Ascending aorta (tissue), 2 donors: ENCODE data around the gene GULP1. TPM values are rescaled to one million over a fixed set of nuclear protein-coding genes. Genes with fewer than 3 reads are reported as not detected.

ENCODE experiments used
- DNase-seq, 2 donors: peaks; one replicate each; pipeline ENCODE4 v3.0.0-alpha.2; 2019; ENCODE audit warnings: low spot score in 2 of 2
- H3K27ac ChIP-seq, 2 donors: fragments of 200-600 bp; sonication (generic); one replicate each; pipeline ENCODE4 v1.5.1; 2016 to 2017; ENCODE audit warnings: mild to moderate bottlenecking in 1 of 2
- H3K27me3 ChIP-seq: fragments of 200-600 bp; sonication (generic); one replicate; pipeline ENCODE4 v1.5.1; 2017
- H3K36me3 ChIP-seq, 2 donors: fragments of 200-600 bp; sonication (generic); one replicate each; pipeline ENCODE4 v1.5.1; 2016
- H3K4me1 ChIP-seq, 2 donors: fragments of 200-600 bp; sonication (generic); one replicate each; pipeline ENCODE4 v1.5.1; 2016 to 2017; ENCODE audit warnings: mild to moderate bottlenecking in 1 of 2
- H3K4me3 ChIP-seq, 2 donors: fragments of 200-600 bp; sonication (generic); one replicate each; pipeline ENCODE4 v1.5.1; 2016 to 2017; ENCODE audit warnings: mild to moderate bottlenecking in 1 of 2
- H3K9me3 ChIP-seq, 2 donors: fragments of 200-600 bp; sonication (generic); one replicate each; pipeline ENCODE4 v1.5.1; 2016
- intact Hi-C: fragments of 100-400 bp; cut with DNase I; formaldehyde crosslinking; loops from one replicate; pipeline ENCODE4 v1.15.1; 2023
- total RNA-seq: library from RNA; depleted of rRNA; stranded (reverse); fragments of >200 nt; gene quantifications from one replicate; pipeline ENCODE4 v1.1.0, GENCODE V29; 2016
- TF ChIP-seq, protein P1 (sequence below), 3 experiments: fragments of 200-600 bp in 2 of 3; fragments of 450-650 bp in 1 of 3; sonication (generic) in 2 of 3; IDR thresholded peaks; one replicate each; pipeline ENCODE4 v1.5.1; 2016 to 2019; ENCODE audit warnings: antibody characterized with exemption in 3 of 3, mild to moderate bottlenecking in 1 of 3, moderate library complexity in 1 of 3

GULP1 gene
- total RNA-seq, 1 donor from 2014 or later: 67.8 TPM

DNA sequence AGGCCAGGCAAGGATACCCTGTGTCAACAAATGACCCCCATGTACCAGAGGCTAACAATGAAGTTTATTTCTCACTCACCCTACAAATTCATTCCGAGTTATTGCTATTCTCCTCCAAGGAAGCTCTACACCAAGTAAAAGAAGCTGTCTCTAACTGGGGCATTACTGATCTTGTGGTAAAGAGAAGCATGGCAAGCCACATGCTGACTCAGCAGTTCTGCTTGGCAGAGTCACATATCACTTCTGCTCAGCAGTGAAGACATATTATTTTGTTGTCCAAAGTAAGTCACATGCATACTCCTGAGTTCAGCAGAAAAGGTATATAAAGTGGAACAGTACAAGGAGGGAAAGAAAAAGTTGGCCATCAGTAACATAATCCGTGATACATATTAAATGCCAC is 315.8 kb downstream of the GULP1 start:
- no peaks in the 10 kb centered on the region for H3K27me3 ChIP-seq
- no peak for DNase-seq
- no peak overlapping the region for H3K27ac ChIP-seq
- H3K4me1 ChIP-seq: peaks cover 3 to 9% of the 10 kb centered on the region in 2 donors
- H3K9me3 ChIP-seq: no peaks in the 10 kb centered on the region
- TF ChIP-seq, protein P1, sequence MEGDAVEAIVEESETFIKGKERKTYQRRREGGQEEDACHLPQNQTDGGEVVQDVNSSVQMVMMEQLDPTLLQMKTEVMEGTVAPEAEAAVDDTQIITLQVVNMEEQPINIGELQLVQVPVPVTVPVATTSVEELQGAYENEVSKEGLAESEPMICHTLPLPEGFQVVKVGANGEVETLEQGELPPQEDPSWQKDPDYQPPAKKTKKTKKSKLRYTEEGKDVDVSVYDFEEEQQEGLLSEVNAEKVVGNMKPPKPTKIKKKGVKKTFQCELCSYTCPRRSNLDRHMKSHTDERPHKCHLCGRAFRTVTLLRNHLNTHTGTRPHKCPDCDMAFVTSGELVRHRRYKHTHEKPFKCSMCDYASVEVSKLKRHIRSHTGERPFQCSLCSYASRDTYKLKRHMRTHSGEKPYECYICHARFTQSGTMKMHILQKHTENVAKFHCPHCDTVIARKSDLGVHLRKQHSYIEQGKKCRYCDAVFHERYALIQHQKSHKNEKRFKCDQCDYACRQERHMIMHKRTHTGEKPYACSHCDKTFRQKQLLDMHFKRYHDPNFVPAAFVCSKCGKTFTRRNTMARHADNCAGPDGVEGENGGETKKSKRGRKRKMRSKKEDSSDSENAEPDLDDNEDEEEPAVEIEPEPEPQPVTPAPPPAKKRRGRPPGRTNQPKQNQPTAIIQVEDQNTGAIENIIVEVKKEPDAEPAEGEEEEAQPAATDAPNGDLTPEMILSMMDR (IDR thresholded peaks at IDR 0.05): no peak
- intact Hi-C loops: no loop called here
- no peaks in the 10 kb centered on the region for H3K36me3 ChIP-seq
- no peak overlapping the region for H3K4me3 ChIP-seq

DNA sequence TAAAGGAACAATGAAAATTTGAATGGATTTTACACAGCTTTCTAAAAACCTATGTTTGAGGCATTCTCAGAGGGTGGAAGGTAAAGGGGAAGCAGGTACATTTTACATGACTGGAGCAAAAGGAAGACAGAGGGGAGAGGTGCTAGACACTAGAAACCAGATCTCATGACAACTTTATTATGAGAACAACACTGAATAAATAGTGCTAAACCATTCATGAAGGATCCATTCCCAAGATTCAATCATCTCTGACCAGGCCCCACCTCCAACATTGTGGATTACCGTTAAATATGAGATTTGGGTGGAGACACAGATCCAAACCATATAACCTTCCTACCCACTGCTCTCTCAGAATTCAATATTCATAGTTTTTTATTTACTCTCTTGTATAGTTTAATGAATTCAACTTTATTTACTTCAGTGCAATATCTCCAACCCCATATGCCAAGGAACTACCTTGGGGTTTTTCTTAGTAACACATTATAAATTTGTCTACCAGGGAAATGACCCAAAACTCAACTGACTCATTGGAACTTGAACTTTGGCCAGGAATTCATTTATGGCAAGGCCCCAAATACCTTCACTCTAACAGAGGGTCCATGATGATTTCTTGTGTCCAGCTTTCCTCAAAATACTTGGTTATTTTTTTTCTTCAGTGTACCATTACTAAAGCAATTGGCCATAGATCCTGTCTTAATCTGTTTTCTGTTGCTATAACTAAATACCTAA is 317.8 kb downstream of the GULP1 start:
- TF ChIP-seq, protein P1 (IDR thresholded peaks at IDR 0.05): no peak
- Histone ChIP-seq H3K27ac (peak overlapping the region; percentile 40 to 45), H3K27me3 (no peaks in the 10 kb centered on the region)

DNA sequence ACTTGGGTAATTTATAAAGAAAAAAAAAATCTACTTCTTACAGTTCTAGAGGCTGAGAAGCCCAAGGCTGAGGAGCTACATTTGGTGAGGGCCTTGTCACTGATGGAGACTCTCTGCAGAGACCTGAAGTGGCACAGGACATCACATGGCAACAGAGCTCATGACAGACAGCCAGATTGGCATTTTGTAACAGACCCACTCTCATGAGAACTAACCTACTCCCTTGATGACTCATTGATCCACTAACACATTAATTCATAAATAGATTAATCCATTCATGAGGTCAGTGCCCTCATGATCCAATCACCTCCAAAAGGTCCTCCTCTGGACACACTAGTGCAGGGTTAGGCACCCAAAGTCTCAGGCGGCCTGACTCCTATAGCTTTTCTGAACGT is 318.4 kb downstream of the GULP1 start:
- TF ChIP-seq, protein P1 (IDR thresholded peaks at IDR 0.05): no peak
- no peak overlapping the region for H3K4me3 ChIP-seq
- intact Hi-C loops: no loop called here
- H3K36me3 ChIP-seq: no peaks in the 10 kb centered on the region
- no peak for DNase-seq
- H3K4me1 ChIP-seq: peaks cover 3 to 9% of the 10 kb centered on the region in 2 donors
- no peaks in the 10 kb centered on the region for H3K9me3 ChIP-seq
- H3K27ac ChIP-seq: peak overlapping the region; percentile 4 to 40
- H3K27me3 ChIP-seq: no peaks in the 10 kb centered on the region

More for the DNA sequence above, 317.8 kb downstream of the GULP1 start:
- Histone ChIP-seq H3K9me3 (no peaks in the 10 kb centered on the region), H3K4me3 (no peak overlapping the region), H3K4me1 (peaks cover 3 to 9% of the 10 kb centered on the region in 2 donors), H3K36me3 (no peaks in the 10 kb centered on the region)
- intact Hi-C loops: no loop called here
- DNase-seq: no peak

GRCh38 chr2:188610827-188611226 is 319.2 kb downstream of the GULP1 start:
- Histone ChIP-seq H3K4me1 (peaks cover 3 to 9% of the 10 kb centered on the region in 2 donors), H3K36me3 (no peaks in the 10 kb centered on the region), H3K9me3 (no peaks in the 10 kb centered on the region), H3K4me3 (no peak overlapping the region), H3K27me3 (no peaks in the 10 kb centered on the region), H3K27ac (peak overlapping the region in 1 of 2 donors; percentile 40)
- intact Hi-C loops: no loop called here
- no peak for DNase-seq
- TF ChIP-seq, protein P1 (IDR thresholded peaks at IDR 0.05): no peak

- TF ChIP-seq, protein P1 (IDR thresholded peaks at IDR 0.05): no peak
- Histone ChIP-seq H3K9me3 (peaks cover 0 to 5% of the 10 kb centered on the region in 2 donors), H3K27me3 (no peaks in the 10 kb centered on the region), H3K27ac (no peak overlapping the region), H3K4me1 (no peaks in the 10 kb centered on the region), H3K4me3 (no peak overlapping the region), H3K36me3 (no peaks in the 10 kb centered on the region)
- intact Hi-C loops: no loop called here
- no peak for DNase-seq
Measured at GRCh38 chr2:188619146-188619545, 327.5 kb downstream of the GULP1 start.
